Measurements from ENCODE around the gene TMEM9.

The TMEM9 gene

DNA sequence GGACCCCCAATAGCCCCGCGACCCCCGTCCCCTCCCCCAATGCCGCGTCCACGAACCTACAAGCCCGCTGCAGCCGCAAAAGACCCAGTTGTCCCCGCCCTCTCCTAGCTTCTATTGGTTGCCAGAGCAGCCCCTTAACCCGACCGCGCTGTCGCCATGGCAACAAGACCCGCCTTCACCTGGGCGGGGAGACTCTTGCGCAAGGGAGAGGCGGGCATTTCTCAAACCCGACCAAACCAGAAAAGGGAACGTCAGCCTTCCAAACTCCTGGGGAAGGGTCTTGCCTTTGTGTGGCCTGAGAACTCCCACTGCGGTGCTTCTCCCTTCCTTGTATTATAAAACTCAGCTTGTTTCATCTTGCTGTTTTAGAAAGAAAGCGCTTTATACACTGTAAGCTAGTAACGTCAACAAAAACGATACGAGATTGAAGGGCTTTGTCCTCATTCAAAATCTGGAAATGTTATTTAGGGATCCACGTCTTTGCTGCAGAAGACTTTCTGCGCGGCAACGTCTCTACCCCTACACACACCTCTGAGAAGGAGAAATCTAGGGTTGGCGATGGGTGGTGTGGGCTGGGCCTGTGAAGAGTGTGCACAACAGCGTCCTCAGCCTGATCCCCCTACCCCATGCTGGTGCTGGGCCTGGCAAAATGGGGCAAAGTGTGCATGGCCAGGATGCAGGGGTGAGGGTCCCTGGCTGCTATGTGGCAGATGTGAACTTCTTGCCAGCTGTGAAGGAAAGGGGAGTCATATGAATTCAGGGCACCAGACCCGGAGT lies at the start of gene TMEM9:
Gene TMEM9, minus strand, starts transcription at position 86 of the 777 bp plus-strand sequence. CDS start 551 bp downstream, outside the sequence.
- in situ Hi-C loops (cut with MboI; ENCODE audit: low sequenced_read_pairs) = no loop called here

- in situ Hi-C loops (cut with MboI; ENCODE audit: low sequenced_read_pairs) = no loop called here
Observed at GRCh38 chr1:201198598-201198997, 44.3 kb upstream of the TMEM9 start.

GRCh38 chr1:201194046-201194445 lies 39.8 kb upstream of the TMEM9 start:
- in situ Hi-C loops (cut with MboI; ENCODE audit: low sequenced_read_pairs) = no loop called here

- in situ Hi-C loops (cut with MboI; ENCODE audit: low sequenced_read_pairs) = no loop called here
Observed at GRCh38 chr1:201192261-201192788, 38.1 kb upstream of the TMEM9 start.

DNA sequence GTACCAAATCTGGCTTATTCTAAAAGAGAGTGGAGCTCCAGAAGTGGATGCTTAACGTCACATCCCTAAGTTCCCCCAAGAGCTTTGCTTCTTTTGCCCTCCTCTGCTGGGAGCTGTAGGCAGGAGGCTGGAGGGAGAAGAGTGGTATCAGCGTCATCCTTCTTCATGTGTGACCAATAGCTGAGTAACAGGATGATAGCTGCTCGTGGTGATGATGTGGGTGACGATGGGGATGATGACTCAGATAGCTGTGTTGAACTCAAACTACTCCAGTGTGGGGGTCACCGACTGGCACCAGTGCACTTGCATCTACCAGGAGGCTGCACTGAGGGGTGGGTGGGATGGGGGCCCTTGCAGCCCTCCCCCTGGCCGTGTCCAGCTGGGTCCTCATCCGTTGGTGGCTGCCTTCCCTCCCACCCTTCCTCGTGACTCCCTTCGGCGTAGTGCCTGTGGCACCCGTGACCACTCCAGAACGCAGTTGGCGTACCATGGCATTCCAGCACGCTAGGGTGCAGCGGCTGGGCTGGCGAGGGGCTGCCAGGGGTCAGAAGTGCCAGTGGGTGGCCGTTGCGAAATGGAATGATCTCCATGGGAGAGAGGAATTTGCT lies 37.5 kb upstream of the TMEM9 start:
- in situ Hi-C loops (cut with MboI; ENCODE audit: low sequenced_read_pairs) = no loop called here

DNA sequence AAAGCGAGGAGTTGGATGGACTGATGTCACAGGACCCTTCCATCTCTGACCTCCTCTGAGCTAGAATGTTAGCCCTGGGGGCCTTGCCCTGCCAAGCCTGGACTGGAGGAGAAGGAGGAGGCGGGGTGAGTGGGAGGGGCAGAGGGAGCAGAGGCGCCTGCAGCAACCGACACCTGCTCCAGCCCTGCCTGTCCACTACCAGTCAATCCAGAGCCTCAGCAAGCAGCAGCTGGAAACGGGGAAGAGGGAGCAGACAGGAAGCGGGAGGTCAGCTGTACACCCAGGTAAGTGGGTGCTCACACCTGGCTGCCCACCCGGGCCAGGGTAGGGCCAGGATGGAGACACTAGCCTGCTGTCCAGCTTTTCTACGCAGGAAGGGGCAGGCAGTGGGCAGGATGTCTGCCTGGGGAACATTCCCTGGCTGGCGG lies 36.4 kb upstream of the TMEM9 start, which contains the start of gene IGFN1:
Gene IGFN1, plus strand, starts transcription at position 201 of the 428 bp plus-strand sequence. CDS start 2,470 bp downstream, outside the sequence.
- in situ Hi-C loops (cut with MboI; ENCODE audit: low sequenced_read_pairs) = no loop called here

- in situ Hi-C loops (cut with MboI; ENCODE audit: low sequenced_read_pairs) = no loop called here
Observed at GRCh38 chr1:201190005-201190404, 35.7 kb upstream of the TMEM9 start.

- in situ Hi-C loops (cut with MboI; ENCODE audit: low sequenced_read_pairs) = no loop called here
Observed at GRCh38 chr1:201189085-201189484, 34.8 kb upstream of the TMEM9 start.

DNA sequence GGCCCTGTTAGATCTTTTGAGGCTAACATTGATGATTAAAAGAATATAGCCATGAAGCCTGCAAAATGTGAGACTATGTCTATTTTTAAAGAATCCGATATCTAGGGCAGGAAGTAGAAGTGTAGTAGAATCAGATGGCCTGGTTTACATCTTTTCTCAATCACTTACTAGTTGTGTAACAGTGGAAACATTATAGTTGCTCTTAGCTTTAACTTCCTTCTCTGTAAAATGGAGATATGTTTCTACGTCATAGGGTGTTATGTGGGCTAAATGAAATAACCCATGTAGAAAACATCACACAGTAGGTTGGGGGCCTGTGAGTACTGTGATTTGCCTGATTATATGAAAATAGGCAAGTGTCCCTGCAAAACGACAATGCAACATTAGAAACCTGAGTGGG lies 31.9 kb upstream of the TMEM9 start:
- in situ Hi-C loops (cut with MboI; ENCODE audit: low sequenced_read_pairs) = no loop called here

- in situ Hi-C loops (cut with MboI; ENCODE audit: low sequenced_read_pairs) = no loop called here
Observed at GRCh38 chr1:201185527-201186128, 31.4 kb upstream of the TMEM9 start.

DNA sequence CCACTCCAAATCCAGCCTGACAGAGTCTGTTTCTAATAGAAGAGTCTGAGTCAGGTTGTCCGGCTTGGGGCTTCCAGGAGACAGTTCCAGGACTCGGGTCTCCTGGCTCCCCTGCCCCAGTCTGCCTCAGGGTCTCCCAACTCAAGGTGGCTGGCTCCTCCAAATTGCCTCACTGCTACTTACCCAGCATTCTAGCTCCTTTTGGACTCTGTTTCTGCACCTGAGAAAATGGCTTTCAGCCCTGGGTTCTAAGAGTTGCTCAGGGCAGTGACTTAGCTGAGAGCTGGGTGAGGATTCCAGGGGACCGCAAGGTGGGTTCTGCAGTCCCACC lies 30.8 kb upstream of the TMEM9 start:
- in situ Hi-C loops (cut with MboI; ENCODE audit: low sequenced_read_pairs) = no loop called here

DNA sequence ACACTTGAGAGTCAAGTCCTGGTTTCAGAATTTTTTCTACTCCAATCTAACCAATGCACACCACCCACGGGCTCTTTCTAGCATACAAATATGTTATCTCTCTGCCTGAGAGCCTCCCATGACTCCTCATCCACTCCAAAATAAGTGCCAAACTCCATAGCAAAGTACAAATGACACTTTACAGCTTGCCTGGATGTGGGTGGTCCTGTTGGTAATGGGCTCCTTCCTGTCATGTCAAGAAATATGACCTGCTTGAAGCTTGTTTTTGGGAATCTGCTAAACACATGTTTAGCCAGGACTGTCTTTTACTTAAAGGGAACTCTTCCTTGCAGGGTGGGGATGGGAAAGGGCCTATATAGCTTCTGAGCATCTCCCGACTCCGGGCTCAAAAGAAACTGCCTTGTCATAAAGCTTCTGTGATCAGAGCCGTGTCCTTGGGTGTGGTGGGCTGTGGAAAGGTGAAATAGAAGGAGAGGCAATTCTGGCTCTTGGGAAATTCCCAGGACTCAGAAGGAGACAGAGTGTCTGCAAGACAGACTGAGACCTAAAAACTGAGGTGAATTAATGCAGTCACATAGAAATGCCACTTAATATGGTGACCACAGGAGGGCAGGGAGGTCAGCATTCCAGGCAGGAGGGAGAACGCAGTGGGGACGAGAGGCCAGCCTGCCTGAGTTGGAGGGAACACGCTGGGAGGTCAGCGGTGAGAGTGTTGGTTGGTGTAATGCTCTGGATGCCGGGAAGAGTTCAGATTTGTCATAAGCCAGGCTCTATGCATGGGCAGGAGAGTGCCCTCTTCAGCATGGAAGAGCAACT lies 30.2 kb upstream of the TMEM9 start:
- in situ Hi-C loops (cut with MboI; ENCODE audit: low sequenced_read_pairs) = no loop called here

- in situ Hi-C loops (cut with MboI; ENCODE audit: low sequenced_read_pairs) = no loop called here
Observed at GRCh38 chr1:201183753-201184152, 29.5 kb upstream of the TMEM9 start.

- in situ Hi-C loops (cut with MboI; ENCODE audit: low sequenced_read_pairs) = no loop called here
Observed at GRCh38 chr1:201183209-201183608, 28.9 kb upstream of the TMEM9 start.

GRCh38 chr1:201181726-201182125 lies 27.5 kb upstream of the TMEM9 start:
- in situ Hi-C loops (cut with MboI; ENCODE audit: low sequenced_read_pairs) = no loop called here

- in situ Hi-C loops (cut with MboI; ENCODE audit: low sequenced_read_pairs) = no loop called here
Observed at GRCh38 chr1:201181323-201181722, 27.0 kb upstream of the TMEM9 start.

DNA sequence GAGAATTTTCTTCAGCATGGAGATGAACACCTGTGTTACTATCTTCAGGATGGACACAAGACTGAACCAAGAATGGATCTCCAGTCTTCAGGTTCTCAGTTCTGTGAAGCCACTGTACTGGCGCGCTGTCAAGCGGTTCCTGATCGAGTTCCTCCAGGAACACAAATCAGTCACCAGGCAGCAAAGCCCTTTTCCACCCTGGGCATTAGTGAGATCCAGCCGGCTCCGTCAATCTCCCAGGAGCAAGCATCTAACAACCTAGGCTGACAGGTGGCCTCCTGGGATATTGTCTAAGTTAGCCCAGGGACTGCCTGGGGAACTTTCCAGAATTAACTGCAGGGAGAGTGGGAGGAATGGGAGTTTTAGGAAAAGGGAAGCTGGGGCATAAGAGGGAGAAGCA lies 26.6 kb upstream of the TMEM9 start:
- in situ Hi-C loops (cut with MboI; ENCODE audit: low sequenced_read_pairs) = no loop called here

DNA sequence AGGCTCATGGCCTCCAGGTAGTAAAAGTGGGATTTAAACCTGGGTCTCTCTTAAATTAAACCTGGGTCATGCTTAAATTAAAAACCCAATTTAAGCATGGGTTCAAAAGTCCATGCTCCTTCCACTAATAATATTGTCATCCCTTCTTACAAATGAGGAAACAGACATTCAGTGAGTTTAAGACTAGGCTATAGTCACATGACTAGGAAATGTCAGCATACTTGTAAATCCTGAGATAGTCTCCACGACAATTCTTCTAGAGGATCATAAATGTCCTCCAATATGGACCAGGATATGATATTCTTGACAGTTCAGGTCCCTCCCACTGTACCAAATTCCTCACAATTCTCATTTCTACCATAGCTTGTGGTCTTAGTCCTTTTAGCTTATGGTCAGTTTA lies 25.9 kb upstream of the TMEM9 start:
- in situ Hi-C loops (cut with MboI; ENCODE audit: low sequenced_read_pairs) = no loop called here

DNA sequence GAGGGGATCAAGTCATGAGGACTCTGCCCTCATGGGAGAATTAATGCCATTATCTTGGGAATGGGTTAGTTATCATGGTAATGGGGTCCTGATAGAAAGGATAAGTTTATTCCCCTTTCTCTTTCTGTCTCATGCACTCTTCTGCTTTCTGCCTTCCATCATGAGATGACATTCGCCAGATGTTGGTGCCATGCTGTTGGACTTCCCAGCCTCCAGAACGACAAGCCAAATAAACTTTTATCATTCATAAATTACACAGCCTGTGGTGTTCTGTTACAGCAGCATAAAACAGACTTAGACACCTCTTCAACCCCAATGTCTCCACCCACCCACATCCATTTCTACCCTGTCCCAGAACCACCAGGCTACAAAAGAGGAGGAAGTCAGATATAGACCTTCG lies 24.4 kb upstream of the TMEM9 start:
- in situ Hi-C loops (cut with MboI; ENCODE audit: low sequenced_read_pairs) = no loop called here

DNA sequence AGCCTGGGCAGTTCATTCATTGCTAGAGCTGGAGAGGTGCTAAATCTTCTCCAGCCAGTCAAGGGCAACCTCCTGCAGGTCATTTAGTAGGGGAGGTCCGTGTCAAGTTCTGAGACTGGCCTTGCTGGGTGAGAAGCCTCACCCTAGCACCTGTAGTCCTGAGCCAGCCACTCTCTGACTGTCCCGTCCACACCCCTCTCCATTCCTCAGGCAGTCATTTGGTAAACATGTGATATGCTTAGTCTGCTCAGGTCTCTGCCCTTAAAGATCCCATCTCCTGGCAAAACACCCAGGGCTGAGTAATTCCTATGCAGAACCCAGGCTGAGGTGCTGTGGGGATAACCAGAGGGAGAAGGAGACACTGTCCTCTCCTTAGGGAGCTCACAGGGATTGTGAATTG lies 22.7 kb upstream of the TMEM9 start:
- in situ Hi-C loops (cut with MboI; ENCODE audit: low sequenced_read_pairs) = no loop called here

All from HL-60/S4 treated with phorbol 12-myristate 13-acetate at 8.2 ng/mL for 4 days and 3 days (cell line).